MCF 10A (cell line): ENCODE measurements around the gene SOX13. TPM values are rescaled to one million over a fixed set of nuclear protein-coding genes. Genes with fewer than 3 reads are reported as not detected.
A peak's percentile ranks its signal among the peaks of the same experiment; 100 is the strongest.

Experiments
- BruUV-seq: library from RNA; stranded (reverse); fragments of 400-500 nt; replicated peaks from 2 replicates; lab custom pipeline; 2021; lab: Mats Ljungman, UMichigan
- CTCF ChIA-PET: fragments of 300-600 bp; sonication (Branson Sonifier 250); formaldehyde crosslinking; extraction: SDS; loops from one replicate; lab custom pipeline; 2021; ENCODE audit warnings: antibody characterized with exemption, inconsistent platforms; lab: Yijun Ruan, JAX
- POLR2A ChIA-PET: fragments of 300-600, 350-650 bp; sonication (Branson Sonifier 250); formaldehyde crosslinking; extraction: SDS; loops from one replicate; lab custom pipeline; 2020; ENCODE audit warnings: antibody characterized with exemption, inconsistent platforms; lab: Yijun Ruan, JAX
- DNase-seq: peaks from one replicate; pipeline ENCODE4 v3.0.0-alpha.2; 2018; ENCODE audit not compliant: unreplicated experiment
- H3K27ac Mint-ChIP-seq: one replicate; pipeline ENCODE4 v1.8.0; 2022; ENCODE audit warnings: mild to moderate bottlenecking, low read depth, mixed read lengths; ENCODE audit not compliant: unreplicated experiment
- H3K27me3 Mint-ChIP-seq: one replicate; pipeline ENCODE4 v1.8.0; 2022; ENCODE audit warnings: mixed read lengths; ENCODE audit not compliant: insufficient read depth, unreplicated experiment
- H3K36me3 Mint-ChIP-seq: one replicate; pipeline ENCODE4 v1.8.0; 2022; ENCODE audit warnings: mild to moderate bottlenecking, moderate library complexity, mixed read lengths; ENCODE audit not compliant: insufficient read depth, unreplicated experiment
- H3K4me1 Mint-ChIP-seq: one replicate; pipeline ENCODE4 v1.8.0; 2022; ENCODE audit warnings: mixed read lengths; ENCODE audit not compliant: insufficient read depth, unreplicated experiment
- H3K4me3 Mint-ChIP-seq: one replicate; pipeline ENCODE4 v1.8.0; 2022; ENCODE audit warnings: mild to moderate bottlenecking, moderate library complexity, mixed read lengths; ENCODE audit not compliant: unreplicated experiment
- H3K9me3 Mint-ChIP-seq: one replicate; pipeline ENCODE4 v1.8.0; 2022; ENCODE audit warnings: mixed read lengths; ENCODE audit not compliant: unreplicated experiment
- intact Hi-C: fragments of 100-400 bp; cut with micrococcal nuclease; formaldehyde crosslinking; loops from 2 replicates; pipeline ENCODE4 v1.14.1; 2022
- total RNA-seq: library from RNA; stranded (reverse); gene quantifications from 2 replicates; pipeline ENCODE4 v1.2.3, GENCODE V29; 2022
- TF ChIP-seq, protein P1 (sequence below): fragments of 200-600 bp; IDR thresholded peaks from one replicate; pipeline ENCODE4 v1.8.0; 2022; ENCODE audit warnings: antibody characterized with exemption, mild to moderate bottlenecking; ENCODE audit not compliant: unreplicated experiment

Gene SOX13
- total RNA-seq, 1 experiment from 2014 or later: 32.8 TPM

DNA sequence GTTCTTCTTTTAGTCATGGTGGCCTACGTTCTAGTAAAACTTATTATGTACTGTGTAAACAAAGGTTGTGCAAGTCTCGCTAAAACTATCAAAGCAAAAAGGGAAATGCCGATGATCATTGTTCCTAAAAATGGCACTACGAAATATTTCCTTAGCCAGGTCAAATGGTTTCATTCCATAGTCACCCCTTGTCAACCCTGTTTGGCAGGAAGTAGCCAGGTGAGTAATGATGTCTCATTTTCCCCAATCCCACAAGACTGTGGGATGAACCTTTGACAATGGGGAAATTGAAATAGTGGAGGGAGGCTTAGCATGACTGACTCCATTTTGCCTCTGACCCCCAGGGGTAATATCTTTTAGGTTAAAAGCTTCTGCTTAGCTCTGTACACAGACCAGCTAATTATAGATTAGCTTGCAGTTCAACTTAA is 98.8 kb downstream of the SOX13 start:
- peak; percentile 89 for DNase-seq
- no peak overlapping the region for H3K27ac Mint-ChIP-seq
- POLR2A ChIA-PET: interaction anchor here (0.6 to 1.6 kb wide), 5 partner anchors 11 to 226 kb away, joined by 3 to 5 read pairs (median 4); no protein-coding TSS in a partner anchor
- peaks cover 7% of the 10 kb centered on the region for H3K4me1 Mint-ChIP-seq
- BruUV-seq: no TSS peak
- no peak overlapping the region for H3K4me3 Mint-ChIP-seq
- CTCF ChIA-PET: interaction anchor here (0.5 to 12.1 kb wide), 12 partner anchors 7 to 226 kb away, joined by 3 to 135 read pairs (median 4); partner anchors contain the start of gene REN
- TF ChIP-seq, protein P1, sequence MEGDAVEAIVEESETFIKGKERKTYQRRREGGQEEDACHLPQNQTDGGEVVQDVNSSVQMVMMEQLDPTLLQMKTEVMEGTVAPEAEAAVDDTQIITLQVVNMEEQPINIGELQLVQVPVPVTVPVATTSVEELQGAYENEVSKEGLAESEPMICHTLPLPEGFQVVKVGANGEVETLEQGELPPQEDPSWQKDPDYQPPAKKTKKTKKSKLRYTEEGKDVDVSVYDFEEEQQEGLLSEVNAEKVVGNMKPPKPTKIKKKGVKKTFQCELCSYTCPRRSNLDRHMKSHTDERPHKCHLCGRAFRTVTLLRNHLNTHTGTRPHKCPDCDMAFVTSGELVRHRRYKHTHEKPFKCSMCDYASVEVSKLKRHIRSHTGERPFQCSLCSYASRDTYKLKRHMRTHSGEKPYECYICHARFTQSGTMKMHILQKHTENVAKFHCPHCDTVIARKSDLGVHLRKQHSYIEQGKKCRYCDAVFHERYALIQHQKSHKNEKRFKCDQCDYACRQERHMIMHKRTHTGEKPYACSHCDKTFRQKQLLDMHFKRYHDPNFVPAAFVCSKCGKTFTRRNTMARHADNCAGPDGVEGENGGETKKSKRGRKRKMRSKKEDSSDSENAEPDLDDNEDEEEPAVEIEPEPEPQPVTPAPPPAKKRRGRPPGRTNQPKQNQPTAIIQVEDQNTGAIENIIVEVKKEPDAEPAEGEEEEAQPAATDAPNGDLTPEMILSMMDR: no peak
- no peaks in the 10 kb centered on the region for H3K27me3 Mint-ChIP-seq
- H3K36me3 Mint-ChIP-seq: no peaks in the 10 kb centered on the region
- no peaks in the 10 kb centered on the region for H3K9me3 Mint-ChIP-seq
- intact Hi-C loops: no loop called here

GRCh38 chr1:204172404-204173029 is 99.6 kb downstream of the SOX13 start:
- Mint-ChIP-seq H3K36me3 (no peaks in the 10 kb centered on the region), H3K27ac (no peak overlapping the region)

GRCh38 chr1:204174958-204175357 is 102.0 kb downstream of the SOX13 start:
- POLR2A ChIA-PET: interaction anchor here (0.6 to 1.2 kb wide), 4 partner anchors 8 to 110 kb away, joined by 3 to 4 read pairs (median 4); no protein-coding TSS in a partner anchor
- no peak for DNase-seq
- intact Hi-C loops: no loop called here
- Mint-ChIP-seq H3K4me1 (peaks cover 7% of the 10 kb centered on the region), H3K36me3 (no peaks in the 10 kb centered on the region), H3K27ac (no peak overlapping the region), H3K4me3 (no peak overlapping the region), H3K9me3 (no peaks in the 10 kb centered on the region), H3K27me3 (no peaks in the 10 kb centered on the region)
- no TSS peak for BruUV-seq
- CTCF ChIA-PET: interaction anchor here (0.7 to 12.1 kb wide), 9 partner anchors 10 to 222 kb away, joined by 3 to 135 read pairs (median 4); partner anchors contain the start of gene REN
- TF ChIP-seq, protein P1: no peak

More at GRCh38 chr1:204172404-204173029, 99.6 kb downstream of the SOX13 start:
- Mint-ChIP-seq H3K9me3 (no peaks in the 10 kb centered on the region), H3K27me3 (no peaks in the 10 kb centered on the region), H3K4me3 (no peak overlapping the region), H3K4me1 (peaks cover 7% of the 10 kb centered on the region)
- TF ChIP-seq, protein P1: no peak
- DNase-seq: no peak
- intact Hi-C loops: no loop called here
- ChIA-PET CTCF (interaction anchor here (0.9 to 12.1 kb wide), 12 partner anchors 7 to 259 kb away, joined by 3 to 135 read pairs (median 4); partner anchors contain the start of gene REN), POLR2A (interaction anchor here (0.8 to 1.6 kb wide), 5 partner anchors 10 to 226 kb away, joined by 3 to 5 read pairs (median 4); no protein-coding TSS in a partner anchor)
- no TSS peak for BruUV-seq

DNA sequence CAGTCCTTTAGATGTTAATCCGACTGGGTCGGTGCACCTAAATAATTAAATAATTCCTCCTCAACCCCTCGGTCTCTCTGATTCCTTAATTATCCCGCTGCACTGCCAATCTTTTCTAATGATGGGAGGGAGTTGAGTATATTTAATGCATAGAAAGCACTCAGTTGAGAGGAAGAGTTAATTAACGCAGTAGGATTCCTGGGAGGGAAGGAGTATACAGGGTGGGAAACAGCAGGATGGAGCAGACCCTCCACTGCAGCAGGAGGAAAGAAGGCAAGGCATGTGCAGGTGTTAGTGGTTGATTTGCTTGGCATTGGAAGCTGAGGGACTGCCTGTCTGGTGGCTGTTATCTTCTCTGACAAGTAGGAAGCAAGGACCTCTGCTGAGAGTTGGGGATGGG is 103.1 kb downstream of the SOX13 start:
- Mint-ChIP-seq H3K27me3 (no peaks in the 10 kb centered on the region), H3K36me3 (no peaks in the 10 kb centered on the region), H3K9me3 (no peaks in the 10 kb centered on the region), H3K27ac (no peak overlapping the region), H3K4me3 (no peak overlapping the region), H3K4me1 (peaks cover 7% of the 10 kb centered on the region)
- TF ChIP-seq, protein P1: no peak
- CTCF ChIA-PET: interaction anchor here (0.8 to 12.1 kb wide), 7 partner anchors 11 to 204 kb away, joined by 3 to 135 read pairs (median 5); partner anchors contain the start of gene REN
- POLR2A ChIA-PET: interaction anchor here (0.9 to 1.4 kb wide), 4 partner anchors 8 to 22 kb away, joined by 3 to 4 read pairs (median 4); no protein-coding TSS in a partner anchor
- intact Hi-C loops: no loop called here
- no peak for DNase-seq
- BruUV-seq: no TSS peak
